Stimulated activated naive CD4-positive, alpha-beta T cell (primary cell): ENCODE results near the gene KRTAP25-1.

ENCODE experiments used
- DNase-seq, 6 experiments: peaks; one replicate each; lab custom pipeline; 2025; lab: John Stamatoyannopoulos, UW

The KRTAP25-1 gene, protein sequence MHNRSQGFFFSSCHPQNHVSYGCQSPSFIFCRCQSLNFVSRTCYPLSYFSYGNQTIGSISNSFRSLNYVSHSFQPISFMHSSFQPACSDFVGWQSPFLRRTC

DNA sequence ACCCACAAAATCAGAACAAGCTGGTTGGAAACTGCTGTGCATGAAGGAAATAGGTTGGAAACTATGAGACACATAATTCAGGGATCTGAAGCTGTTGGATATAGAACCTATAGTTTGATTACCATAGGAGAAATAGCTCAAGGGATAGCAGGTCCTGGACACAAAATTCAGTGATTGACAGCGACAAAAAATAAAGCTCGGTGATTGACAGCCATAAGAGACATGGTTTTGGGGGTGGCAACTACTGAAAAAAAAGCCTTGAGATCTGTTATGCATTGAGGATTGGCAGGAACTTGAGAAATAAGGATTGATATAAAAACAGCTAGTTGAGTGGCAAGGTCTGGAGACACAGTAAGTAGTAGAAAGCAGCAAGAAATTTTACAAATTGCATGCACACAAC, at the start of gene KRTAP25-1:
Gene KRTAP25-1, minus strand, starts transcription at position 300 of the 400 bp plus-strand sequence. Its CDS starts 24 bp downstream, at position 276.
- DNase-seq = no peak

DNA sequence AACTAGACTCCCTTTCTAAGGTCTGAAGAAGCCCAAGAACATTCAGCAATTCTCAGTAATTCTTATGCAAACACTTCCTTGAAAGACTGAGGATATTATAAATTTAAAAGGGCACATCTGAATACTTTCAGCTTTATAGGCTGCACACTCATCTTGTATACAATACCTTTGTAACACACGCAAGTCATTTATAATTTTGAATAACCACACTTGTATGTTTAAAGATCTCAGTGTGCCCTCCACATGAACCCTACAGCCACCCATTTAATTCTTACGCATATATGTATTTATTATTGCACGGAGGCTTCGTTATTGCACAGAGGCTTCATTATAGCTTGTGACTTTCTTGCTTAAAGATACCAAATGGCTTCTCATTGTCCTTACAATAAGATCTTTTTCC, 49.4 kb upstream of the KRTAP25-1 start:
- DNase-seq = no peak

DNA sequence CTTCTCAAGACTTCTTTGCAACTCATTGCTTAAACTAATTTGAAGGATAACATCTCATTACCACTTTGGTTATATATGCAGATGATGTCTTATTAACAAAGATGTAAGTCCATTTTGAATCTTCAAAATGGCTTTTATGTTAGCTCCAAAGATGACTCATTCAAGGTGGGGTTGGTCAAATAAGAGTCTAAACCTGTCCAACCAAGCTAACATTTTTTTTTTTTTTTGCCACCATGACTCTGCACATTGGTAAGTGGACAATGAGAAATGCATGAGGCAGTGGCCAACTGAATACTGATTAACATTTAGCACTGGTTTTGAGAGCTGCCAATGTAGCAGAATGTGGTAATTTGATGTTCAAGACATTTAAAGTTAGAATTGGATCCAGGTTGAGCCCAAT, 48.5 kb upstream of the KRTAP25-1 start:
- DNase-seq = no peak

DNA sequence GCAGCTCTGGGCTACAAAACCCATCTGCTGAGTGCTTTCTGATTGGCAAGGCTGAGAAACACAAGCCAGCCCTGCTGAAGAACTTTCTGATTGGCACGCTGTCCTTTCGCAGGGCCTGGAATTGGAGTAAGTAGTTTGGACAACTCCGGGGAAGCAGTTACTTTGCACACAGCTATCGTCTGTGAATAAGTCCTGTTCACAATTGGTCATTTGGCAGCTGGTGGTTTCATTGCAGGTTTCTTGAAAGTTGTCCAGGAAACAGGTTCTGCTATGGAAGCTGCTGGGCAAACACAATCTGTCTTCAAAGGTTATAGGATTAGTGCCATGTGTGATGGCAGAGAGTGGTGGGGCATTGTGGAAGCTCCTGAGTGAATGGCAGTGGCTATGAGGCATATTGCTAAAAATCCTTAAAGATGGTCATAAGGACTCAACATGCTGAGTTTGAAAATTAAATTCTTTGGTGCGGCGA, 48.0 kb upstream of the KRTAP25-1 start, which contains the start of gene KRTAP27-1:
Gene KRTAP27-1, minus strand, starts transcription at position 419 of the 469 bp plus-strand sequence. Its CDS starts 26 bp downstream, at position 393.
- no peak for DNase-seq

DNA sequence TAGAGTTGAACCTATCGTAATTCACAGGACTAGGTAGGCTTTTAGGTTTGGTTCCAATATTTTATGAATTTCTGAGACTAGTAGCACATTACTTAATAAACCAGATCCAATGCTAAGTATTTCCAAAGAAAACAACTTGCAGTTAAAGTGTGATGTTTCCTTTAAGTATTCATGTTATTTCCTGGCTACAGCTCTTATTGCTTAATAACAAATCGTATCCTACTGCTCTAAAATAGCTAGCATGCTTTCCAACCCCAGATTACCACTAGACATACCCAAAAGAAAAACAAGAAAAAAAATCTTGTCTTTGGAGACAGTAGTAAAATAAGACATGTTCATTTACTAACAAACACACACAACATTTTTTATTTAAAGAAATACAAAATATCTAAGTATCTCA, 47.3 kb upstream of the KRTAP25-1 start:
- no peak for DNase-seq

DNA sequence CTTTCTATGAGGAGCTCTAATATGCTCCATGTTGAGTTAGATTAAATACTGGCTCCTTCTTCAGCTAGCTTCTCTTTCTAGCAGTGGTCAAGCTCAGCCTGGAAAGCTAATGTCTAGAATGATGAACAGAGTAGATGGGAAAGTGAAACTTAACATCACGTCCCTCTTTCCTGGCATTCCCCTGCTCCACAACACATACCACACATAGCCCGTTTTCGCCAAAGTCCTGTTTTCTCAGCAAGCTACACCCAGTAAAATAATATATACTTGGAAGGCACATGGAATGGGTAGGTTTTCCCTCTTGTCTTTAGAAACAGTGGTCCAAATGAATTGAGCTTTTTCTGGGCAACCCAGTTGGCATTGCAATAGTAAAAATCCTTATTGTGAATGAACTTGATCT, 44.4 kb upstream of the KRTAP25-1 start:
- no peak for DNase-seq

DNA sequence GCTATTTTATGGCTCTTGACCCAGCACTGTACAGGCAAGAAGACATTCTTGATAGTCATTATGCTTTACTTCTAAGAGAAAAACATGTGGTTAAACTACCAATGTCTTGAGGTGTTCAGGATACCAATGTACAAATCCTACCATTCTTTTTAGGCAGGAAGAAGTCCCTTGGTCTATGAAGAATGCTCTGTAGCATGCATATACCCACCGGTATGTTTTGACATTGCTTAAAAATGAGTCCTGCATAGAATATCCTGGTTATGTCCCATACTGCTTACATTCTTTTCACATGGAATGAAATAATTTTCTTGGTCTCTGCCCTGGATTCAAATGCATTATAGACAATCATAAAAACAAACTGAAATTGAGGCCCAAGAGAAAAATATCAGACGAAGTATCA, 43.4 kb upstream of the KRTAP25-1 start:
- DNase-seq = no peak

DNA sequence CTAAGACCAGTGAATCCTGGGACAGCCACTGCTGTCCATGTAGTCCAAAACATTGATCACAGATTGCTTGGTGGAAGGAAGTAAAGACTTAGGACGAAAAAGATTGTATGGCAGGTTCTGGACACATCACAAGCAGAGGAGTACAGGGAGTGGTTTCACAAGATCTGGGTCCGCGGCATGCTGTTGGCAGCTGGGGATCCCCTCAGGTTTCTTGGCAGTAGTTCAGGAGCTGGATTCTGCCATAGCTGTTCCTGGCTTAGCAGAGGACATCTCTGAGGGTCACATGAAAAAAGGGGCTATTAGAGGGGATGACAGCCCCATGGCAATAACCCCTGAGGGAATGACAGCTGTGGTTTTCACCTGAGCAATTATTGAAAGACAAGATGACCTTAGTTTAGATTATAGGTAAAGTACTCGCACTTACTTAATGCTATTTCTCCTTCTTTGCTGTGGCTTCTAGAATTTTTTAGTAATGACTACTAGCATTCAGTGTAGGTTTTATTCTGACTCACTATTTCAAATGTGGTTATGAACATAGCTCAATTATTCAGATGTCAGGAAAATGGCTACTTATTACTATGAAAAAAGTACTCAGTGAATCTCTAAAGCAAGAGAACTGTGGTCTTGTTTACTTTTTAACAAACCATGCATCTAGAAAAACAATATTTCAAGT, 40.0 kb upstream of the KRTAP25-1 start:
- DNase-seq = no peak

DNA sequence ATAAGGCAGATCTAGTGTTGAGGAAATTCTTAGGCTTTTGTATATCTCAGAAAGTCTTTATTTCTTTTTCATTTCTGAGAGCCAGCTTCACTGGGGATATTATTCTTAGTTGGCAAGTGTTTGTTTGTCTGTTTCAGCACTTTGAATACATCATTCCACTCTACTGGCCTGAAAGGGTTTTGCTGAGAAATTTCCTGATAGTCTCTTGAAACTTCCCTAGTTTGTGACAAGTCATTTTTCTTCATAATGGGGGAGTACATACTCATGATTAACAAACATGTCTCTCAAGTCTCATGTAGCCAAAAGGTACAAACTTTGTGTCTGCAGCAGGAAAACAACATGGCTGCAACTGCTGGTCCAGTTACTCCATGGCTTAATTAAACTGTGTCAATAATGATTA, 37.1 kb upstream of the KRTAP25-1 start:
- no peak for DNase-seq

DNA sequence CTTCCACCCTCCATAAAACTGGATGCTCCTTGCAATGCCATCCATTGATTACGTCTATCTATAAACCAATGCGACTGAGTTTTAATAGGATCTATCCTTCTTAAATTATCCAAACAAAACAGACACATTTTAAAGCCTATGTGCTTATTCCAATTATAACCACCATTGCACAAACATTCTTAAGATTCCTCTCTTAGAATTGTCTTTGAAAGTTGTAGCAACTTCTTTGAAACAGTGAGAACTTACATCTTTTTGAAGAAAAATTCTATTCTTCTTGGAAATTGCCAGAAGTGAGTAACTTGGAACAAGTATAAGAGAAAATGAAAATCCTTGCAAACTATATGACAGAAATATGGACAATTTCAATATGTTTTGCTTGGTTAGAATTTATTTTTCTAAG, 30.9 kb upstream of the KRTAP25-1 start, which contains the start of gene KRTAP26-1:
Gene KRTAP26-1, minus strand, starts transcription at position 101 of the 400 bp plus-strand sequence. CDS start 280 bp downstream, outside the sequence.
- DNase-seq = no peak

DNA sequence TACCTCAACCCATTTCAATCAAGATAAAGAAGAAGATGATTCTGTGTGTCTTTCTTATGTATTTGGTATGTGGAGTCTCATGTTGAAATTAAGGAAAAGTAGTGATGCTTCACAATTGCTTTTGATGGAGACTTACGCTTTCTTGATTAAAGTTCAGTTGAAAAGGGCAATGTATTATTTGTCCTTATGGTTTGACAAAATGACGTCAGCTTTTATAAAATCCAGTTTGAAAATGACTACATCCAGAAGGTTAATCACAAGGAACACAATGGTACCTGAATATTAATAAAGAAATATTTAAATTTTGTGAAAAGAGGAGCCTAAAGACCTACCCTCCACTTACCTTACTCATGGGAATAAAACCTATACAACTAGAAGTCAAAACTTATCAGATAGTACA, 26.4 kb upstream of the KRTAP25-1 start:
- no peak for DNase-seq

DNA sequence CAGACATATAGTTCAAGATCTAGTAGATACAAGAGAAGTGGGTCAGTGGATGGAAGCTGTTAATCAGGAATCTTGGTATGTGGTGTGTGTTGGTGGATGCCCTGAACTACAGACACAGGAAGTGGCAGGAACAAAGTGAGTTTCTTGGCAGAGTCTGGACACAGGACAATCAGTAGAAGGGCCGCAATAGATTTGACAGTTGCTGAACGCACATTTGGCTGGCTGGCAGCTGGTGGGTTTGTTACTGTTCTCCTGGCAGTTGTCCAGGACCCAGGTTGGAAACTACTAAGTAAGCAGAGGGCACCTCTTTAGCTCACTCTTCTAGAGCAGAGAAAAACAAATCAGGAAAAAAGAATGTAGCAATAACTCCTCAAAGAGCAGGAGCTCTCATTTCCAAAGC, 17.6 kb upstream of the KRTAP25-1 start:
- no peak for DNase-seq

DNA sequence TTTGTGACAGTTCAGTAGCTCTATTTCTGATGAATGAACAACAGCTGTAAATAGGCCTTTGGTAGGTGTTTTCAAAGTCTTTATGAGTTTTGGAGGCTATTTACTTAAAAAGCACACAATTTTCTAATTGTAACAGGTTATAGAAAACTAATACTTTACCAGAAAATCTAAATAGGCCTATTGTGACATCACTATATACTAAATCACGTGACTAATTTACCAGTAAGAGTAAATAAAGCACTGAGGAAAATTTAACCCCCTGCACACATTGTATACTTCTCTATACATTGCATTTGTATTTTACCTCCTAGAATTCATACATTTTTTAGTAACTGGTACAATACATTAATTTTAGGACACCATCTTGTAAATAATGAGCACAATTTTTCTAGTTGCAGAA, 15.8 kb upstream of the KRTAP25-1 start:
- DNase-seq = no peak

DNA sequence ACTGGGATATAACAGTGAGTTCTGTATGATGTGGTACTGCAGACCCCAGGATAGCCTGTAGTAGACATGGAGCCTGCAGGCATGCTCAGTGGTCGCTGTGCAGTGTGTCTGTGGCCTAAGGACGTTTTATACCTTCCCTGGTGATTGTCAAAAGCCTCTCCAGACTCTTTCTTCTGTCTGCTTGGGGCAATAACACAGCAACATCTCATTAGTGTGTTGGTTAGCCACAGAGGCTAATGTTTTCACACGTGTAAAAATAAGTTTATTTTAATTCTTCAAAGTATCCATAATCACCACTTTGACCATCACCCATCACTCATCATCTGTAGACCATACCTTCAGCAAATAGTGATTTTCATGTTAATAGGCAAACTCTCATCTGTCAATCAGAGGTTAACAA, 6.5 kb downstream of the KRTAP25-1 start, which contains the start of gene KRTAP24-1:
Gene KRTAP24-1, minus strand, starts transcription at position 101 of the 400 bp plus-strand sequence. Its CDS starts 18 bp downstream, at position 83.
- no peak for DNase-seq

DNA sequence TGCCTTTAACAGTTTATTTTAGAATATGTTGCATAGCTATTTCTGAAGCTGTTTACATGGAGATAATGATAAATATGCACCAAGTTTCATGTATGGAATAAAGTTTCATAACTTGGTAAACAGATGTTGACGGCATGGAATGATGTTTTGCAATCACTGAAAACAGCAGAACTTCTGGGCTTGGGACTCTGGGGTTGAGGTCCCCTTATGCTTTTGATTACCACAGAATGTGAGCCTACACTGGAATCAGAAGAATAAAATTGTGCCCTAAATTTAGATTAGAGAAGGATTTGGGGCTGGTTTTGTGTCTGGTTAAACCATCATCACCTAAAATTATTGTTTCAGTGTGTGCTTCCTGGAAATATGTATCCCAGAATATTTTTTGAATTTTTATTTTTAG, 17.7 kb downstream of the KRTAP25-1 start:
- DNase-seq = no peak

DNA sequence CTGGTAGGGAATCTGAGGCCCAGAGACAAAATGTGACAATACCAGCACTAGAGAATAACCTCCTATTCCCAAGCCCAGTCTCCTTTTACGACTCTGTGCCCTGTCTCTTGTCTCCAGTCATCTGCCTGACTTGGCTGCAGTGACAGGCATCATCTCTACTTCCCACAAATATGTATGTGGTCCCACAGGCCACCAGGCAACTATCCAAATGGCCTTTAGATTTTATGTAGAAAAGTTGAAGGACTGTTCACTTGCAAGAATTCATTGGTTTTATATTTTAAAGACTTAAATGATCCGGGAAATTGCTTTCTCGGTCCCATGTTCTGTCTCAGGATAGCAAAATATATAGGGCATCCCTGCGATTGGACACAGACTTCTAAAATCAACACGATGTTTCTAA, 18.2 kb downstream of the KRTAP25-1 start:
- no peak for DNase-seq

DNA sequence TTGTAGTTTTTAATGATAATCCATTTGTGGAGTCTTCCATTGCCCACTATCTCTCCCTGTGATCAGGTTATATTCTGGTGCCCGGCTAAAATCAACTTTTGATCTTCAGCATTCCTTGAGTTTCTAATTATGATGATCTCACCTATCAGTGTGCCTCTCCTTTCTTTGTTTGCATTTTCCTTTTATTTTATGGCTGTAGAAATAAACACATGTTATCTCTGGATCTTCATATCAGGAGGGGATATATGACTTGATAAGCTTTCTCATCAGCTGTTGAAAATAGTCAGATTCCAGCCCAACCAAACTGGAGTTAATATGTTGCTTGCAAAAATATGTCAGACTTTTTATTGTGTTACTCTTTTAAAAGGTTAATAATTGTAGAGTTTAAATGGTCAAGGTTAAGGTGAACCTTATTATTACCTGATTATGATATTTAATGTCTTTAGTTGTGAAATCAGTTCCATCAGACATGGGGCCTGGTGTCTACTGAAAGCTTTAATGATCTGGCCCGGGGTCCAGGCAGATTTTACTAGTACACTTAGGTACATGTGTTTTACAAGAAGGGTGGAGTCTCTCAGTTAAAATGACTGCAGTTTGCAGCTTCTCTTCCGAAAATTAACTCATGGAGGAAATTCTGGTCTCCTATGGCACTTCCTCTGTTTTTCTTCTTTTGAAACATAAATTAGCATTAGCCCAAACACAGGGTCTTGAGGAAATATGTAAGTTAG, 19.3 kb downstream of the KRTAP25-1 start:
- no peak for DNase-seq

DNA sequence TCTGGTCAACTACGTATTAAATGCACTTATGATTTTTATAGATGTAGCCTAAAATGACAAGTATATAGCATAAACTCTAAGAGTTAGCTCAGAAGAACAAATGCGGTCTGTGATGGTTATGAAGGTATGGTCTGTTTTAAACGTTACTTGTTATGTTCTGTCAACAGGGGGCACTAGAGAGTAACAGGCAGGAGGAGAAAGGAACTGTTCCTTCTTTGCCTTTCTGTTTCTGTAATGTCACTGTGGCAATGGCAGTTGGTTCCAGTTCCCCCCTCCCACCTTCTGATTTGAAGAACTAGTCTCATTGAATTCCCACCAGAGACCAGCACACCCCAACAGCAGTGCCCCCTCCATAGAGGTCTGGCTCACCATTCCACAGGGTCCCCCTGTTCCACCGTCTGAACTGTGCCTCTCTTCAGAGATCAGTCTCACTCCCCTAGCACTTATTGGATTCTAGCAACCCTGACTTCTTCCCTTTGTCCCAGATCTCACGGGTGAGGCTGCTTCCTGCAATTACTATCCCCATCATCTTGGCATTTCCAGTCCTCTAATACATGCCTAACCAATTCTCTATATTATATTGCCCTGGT, 20.6 kb downstream of the KRTAP25-1 start:
- DNase-seq = no peak

DNA sequence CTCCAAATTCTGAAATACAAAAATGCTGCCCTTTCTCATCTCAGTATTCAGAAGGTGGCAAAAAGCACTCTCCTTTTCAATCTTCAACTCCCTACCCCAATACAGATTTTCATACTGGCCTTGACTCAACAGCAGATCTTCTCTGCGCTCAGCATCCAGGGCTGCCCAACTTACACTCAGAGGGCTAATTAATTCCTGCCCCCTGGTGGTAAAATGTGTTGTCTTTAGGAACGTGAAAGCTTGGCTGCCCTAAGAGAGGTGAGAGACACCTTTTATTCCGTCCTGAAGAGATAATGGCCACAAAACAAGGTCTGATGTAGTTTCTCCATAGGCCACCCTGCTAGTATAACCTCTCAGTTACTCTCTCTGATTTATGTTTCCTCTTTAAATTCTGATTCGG, 31.5 kb downstream of the KRTAP25-1 start:
- no peak for DNase-seq

DNA sequence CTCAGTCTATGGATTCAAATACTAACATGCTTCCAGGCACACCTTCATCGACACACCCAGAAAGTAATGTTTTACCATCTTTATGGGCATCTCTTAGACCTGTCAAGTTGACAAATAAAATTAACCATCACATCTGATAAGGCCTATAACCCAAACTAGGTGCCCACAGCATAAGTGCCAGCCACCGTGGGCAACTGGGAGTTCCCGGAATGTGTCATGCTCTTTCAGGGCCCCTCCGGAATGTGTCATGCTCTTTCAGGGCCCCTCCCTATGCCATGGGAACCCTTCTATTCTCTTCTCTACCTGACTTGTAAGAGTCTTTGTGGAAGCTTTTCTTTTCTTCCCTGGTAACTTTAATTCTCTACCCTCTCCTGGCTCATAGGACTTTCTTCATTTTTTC, 33.2 kb downstream of the KRTAP25-1 start:
- DNase-seq = no peak

DNA sequence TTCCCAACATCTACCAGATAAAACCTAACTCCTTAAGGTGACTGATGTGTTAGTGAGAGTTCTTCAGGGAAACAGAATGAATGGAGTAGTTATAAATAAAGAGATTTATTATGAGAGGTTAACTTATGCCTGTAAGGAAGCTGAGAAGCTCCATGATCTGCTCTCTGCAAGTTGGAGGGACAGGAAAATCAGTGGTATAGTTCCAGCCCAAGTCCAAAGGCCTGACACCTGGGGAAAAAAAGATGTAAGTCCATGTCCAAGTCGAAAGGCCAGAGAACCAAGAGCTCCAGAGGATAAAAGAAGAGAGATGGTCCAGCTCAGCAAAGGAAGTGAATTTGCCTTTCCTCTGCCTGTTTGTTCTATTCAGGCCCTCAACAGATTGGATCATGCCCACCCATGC, 33.6 kb downstream of the KRTAP25-1 start:
- DNase-seq = no peak

DNA sequence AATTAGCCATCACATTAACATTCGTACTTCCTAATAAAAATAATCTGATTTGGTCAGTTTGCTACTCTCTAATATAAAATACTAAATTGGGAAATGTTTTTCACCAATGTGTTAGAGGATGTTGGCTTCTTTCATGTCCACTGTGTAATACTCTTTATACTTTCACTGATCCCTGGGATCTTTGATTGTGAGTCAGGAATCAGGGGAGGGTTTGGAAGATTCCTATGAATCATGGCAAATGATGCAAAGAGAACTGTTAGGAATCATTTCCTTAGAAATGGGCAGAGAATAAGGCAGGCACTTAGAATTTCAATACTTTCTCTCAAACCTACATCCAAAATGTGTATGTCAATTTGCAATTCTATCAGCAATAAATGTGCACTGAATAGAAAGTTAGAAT, 37.5 kb downstream of the KRTAP25-1 start:
- no peak for DNase-seq

DNA sequence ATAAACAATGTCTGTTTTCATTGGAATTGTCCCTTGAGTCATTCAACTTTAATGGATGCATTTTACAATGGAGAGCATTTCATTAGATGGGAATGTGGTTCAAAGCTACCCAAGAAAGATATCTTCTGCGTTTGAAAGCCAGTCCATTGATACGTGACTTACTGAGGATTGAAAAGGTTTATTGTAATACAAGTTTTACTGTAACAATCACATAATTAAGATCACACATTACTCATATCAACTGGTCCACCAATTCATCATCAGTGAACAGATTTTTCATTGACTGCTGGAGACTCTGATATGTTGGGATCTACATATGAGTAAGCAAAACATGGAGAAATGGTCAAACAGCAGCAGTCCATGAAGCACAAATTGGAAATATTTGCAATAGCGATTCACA, 39.4 kb downstream of the KRTAP25-1 start:
- no peak for DNase-seq
